HG03064 (cell line): ENCODE measurements around the gene NDUFS7.

Experiments used
- ATAC-seq: cut with Tn5 transposase; IDR thresholded peaks from one replicate; pipeline ENCODE4 v1.9.1; 2021; ENCODE audit warnings: low read depth; ENCODE audit not compliant: unreplicated experiment

Gene NDUFS7

DNA sequence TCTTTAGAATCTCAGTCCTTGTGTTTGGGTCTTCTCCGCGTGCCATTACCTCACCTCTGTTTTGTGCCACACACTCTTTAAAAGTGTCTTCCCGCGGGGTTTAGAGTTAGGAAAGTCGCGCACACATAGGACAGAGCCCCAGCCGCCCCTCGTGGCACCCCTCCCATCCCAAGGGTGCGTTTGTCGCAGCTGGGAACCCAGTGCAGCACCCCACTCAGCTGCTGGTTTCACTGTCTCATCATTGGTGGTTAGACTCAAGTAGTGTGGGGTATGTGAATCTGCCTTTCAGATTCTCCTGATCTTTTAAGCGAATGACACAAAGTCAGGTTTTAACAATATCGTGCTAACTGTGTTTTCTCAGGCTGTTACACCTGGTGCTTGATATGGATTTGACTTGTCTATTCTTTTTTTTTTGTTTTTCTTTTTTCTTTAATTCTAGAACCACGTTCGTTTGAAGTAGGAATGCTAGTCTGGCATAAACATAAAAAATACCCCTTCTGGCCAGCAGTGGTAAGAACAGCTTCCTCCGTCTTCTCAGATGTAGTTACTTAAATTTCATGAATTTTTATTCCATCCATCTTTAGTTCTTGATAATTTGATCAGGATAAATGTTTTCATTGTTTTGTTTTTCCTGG is 19.5 kb upstream of the NDUFS7 start:
- no peak for ATAC-seq

DNA sequence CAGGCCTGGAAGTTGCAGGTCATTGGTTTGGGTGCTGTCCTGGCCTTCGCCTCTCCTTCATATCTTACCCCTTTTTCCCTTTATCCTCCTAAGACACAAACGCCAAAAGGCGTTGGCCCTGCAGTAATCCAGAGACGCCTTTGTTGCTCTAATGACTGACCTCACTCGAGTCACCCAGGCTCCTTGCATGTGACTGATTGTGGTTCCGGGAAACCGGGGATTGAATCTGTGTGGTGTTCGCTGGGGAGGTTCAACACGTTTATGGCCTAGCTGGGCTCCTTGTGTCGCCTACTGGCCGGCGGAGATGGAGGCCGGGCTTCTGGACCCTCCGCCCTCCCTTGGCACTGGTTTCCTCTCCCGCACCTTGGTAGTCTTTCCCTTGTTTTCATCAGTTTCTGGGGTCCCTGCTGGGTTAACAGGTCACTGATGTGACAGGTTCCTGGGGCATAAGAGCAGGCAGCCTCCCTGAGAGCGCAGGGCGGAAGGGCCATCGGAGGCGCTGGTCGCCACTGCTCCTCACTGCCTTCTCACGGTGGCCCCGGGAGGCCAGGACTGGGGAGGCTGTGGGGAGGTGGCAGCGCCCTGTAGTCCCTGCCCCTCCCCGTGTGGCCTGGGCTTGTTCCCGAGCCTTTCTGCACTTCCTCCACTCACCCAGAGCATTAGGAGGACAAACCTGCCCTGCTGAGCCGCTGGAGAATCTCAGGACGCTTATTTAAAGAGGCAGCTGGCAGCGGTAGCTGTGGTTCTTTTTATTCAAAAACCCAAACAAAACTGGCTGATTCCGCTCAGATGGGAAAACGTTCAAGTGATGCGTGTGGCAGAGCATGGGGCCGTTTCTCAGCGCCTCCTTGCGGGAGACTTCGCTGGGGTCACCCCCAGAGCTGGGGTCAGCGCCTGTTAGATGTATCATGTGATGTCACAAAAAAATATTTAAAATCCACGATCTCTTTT is 18.1 kb upstream of the NDUFS7 start:
- ATAC-seq: no peak

GRCh38 chr19:1366296-1366695 is 17.4 kb upstream of the NDUFS7 start:
- ATAC-seq: no peak

DNA sequence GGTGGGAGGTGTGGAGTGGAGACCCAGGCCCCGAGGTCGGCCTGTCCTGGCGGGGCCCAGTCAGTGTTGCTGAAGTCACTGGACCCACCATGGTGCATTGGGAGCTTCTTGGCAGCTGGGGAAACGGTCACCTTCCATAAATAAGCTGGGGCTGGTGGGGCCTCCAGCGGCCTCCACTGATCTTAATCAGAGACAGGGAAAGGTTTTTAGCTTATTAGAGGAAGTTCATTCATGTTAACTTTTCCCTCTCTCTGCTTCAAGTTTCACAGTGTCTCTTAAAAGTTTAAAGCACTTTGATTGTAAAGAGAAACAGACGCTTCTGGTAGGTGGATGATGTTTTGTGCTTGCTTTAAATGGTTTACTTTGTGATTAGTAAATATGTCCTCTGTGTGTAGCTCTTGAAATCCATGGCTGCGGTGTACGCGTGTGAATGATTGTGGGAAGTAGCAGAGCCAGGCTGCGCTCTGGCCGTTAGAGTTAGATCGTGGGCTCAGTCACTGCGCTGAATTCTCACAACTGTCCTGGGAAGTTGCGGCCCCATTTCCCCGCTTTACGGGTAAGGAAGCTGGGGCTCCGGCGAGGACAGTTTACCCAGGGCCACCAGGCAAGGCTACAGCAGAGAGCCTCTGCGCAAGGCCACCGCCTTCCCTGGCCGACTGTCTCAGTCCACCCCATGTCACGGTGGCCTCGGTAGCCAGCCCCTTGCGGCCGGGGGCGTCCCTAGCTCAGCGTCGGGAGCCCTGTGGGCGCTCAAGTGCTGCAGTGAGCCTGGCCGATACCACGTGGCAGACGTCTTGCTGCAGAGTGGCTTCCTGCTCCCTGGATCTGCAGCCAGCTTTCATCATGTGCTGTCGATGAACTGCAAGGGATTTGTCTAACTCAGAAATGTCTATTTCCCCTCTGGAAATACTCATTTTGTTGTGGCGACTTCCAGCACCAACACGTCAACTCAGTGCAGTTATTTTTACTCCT is 16.5 kb upstream of the NDUFS7 start:
- ATAC-seq: no peak

DNA sequence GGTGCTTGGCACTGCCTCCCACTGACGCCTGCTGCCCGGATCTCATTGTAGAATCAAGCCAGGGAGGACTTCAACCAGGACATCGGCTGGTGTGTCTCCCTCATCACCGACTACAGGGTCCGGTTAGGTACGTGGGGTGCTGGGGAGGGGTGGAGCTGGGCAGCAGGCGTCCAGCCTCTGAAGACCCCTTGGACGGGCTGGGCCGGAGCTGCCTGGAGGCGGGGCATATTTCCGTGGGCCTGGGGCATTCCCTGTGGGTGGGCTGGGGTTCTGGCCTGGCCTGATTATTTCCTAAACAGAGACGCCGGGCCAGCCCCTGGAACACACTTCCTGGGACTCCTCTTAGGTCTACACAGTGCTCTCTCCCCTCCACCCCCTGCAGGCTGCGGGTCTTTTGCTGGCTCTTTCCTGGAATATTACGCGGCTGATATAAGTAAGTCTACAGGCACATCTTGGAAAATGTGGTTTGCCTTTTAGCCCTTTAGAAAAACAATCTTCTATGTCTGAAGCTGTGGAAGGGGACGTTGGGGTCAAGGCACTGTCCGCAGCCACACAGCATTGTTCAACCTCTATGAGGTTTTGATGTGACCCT is 14.4 kb upstream of the NDUFS7 start:
- ATAC-seq: no peak

- ATAC-seq: no peak
Measured at GRCh38 chr19:1370579-1371361, 12.9 kb upstream of the NDUFS7 start.

DNA sequence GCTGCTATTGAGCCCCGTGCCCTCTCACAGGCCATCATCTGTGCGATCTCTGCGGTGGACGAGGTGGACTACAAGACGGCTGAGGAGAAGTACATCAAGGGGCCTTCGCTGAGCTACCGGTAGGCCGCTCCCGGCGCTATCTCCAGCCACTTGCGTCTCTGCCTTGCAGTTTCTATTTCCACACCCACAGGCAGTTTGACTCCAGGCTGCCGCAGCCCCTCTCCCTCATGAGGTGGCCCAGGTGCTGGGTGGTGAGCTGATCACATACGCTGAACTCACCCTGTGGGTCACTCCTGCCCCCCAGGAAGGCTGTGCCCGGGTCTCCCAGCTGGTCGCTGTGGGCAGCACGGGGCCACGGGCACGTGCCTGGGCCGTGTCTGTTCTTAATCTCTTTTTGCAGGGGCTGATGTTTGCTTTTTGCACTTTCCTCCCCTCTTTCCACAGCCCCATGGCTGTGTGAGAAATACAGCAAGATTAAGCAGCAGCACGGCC is 10.6 kb upstream of the NDUFS7 start:
- no peak for ATAC-seq

- ATAC-seq: no peak
Measured at GRCh38 chr19:1373534-1374249, 10.0 kb upstream of the NDUFS7 start.

GRCh38 chr19:1374250-1374577 is 9.5 kb upstream of the NDUFS7 start:
- no peak for ATAC-seq

GRCh38 chr19:1376415-1376805 is 7.3 kb upstream of the NDUFS7 start:
- no peak for ATAC-seq

GRCh38 chr19:1377176-1377964 is 6.3 kb upstream of the NDUFS7 start:
- ATAC-seq: no peak

DNA sequence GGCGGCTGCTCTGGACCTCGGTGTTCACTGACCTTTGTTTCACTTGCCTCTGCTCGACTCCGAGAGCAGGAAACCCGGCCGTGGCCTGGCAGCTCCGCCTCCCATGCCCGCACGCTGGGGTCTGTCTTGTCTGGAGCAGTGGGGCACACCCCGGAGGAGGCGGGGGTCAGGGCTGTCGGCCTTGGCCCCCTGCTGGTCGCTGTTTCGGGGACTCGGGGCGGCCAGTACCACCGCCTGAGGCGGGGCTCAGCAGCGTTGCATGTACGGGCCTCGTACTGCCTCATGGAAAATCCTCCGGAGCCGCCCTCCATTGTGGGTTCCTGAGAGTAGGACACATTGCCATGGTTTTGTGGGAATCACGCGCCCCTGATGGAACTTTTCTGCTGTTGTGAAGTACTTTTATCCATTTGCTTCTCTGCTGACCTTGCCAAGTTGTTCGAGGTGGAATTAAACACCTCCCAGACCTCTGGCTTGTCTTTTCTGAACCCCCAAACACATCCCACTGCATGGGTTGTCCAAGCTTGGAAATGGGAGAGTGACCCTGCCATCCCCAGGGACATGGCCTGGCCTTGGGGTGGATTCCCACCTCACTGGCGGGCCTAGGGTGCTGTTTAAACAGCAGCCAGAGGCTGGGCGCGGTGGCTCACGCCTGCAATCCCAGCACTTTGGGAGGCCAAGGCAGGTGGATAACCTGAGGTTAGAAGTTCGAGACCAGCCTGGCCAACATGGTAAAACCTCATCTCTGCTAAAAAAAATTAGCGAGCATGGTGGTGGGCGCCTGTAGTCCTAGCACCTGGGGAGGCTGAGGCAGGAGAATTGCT is 5.5 kb upstream of the NDUFS7 start:
- no peak for ATAC-seq

DNA sequence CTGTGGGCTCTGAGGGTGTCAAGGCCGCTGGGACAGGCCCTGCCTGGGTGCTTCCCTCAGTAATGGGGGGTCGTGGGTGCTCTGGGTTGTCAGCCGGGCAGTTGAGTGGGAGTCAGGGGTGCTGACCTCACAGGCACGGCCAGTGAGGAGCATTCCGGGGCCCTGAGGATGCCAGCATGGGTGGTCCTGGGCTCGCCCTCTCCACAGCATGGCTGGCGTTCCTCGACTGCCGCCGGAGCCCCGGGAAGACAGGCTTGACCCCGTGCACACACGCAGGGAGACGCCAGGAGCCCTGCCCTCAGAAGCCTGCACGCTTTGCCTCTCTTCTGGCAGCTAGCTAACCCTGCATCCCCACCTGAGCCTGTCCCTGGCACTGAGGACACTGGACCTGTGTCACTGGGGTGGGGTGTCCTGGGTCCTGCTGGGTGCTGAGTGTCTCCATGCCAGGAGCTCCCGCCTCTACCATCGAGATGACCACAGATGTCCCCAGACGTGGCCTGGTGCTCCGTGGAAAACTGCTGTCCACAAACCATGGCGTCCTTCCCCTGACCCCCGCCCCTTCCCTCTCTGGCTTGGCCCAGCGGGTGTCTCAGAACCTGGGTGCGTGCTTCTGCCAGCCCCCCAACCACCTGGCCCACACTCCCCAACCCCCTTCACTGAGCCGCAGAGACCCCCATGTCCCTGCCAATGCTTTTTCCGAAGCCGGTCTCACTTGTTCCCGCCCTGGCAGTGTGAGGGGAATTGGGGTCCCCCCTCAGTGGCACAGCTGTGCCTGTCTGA is 4.4 kb upstream of the NDUFS7 start:
- no peak for ATAC-seq

DNA sequence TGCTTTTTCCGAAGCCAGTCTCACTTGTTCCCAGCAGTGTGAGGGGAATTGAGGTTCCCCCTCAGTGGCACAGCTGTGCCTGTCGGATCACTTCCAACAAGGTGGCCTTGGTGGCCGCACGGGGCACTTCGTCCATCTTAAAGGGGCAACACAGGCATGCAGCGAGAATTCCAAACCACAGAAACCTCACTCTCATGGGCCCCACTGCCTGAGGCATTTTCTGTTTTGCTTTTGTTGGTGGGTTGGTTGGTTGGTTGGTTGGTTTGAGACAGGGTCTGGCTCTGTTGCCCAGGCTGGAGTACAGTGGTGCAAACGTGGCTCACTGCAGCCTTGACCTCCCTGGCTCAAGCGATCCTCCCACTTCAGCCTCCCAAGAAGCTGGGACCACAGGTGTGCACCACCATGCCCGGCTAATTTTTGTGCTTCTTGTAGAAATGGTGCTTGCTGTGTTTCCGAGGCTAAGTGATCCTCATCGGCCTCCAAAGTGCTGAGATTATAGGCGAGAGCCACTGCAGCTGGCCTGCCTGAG is 3.7 kb upstream of the NDUFS7 start:
- no peak for ATAC-seq

- ATAC-seq: no peak
Measured at GRCh38 chr19:1382250-1382649, 1.5 kb upstream of the NDUFS7 start.

GRCh38 chr19:1383017-1383311 is 743 bp upstream of the NDUFS7 start:
- no peak for ATAC-seq

DNA sequence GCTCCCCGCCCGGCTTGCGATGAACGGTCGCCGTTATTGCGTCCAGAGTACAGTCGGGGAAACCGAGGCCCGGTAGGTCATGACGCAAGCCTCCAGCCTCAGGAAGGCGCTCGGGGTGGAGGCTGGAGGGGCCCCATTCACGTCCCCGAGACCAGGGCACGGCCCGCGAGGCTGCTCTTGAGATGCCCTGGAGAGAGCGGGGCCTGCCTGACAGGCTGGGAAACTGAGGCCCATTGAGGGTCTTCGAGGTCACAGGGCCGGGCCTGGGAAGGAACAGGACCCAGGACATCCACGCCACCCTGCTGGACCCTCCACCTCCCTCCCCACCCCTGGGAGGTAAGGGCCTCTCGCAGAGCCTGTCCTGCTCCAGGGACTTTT is 367 bp downstream of the NDUFS7 start:
- peak; percentile 5 for ATAC-seq
